SU-DHL-6 (cell line): Measurements from ENCODE around the gene DCHS2.

Experiments used
- H2AFZ ChIP-seq: fragments of 200-600 bp; sonication (generic); 2 replicates; pipeline ENCODE4 v1.6.1; 2014; ENCODE audit warnings: low read depth, mild to moderate bottlenecking, moderate library complexity, mixed read lengths, antibody characterized with exemption, low read length; ENCODE audit not compliant: severe bottlenecking
- H3F3A ChIP-seq: fragments of 200-600 bp; shearing (Covaris generic); 2 replicates; pipeline ENCODE4 v1.6.0; 2016; ENCODE audit warnings: antibody characterized with exemption, mild to moderate bottlenecking; ENCODE audit not compliant: insufficient read depth
- H3K27ac ChIP-seq: fragments of 200-600 bp; sonication (generic); 2 replicates; pipeline ENCODE4 v1.5.1; 2016; ENCODE audit warnings: low read depth, mild to moderate bottlenecking, low read length, moderate library complexity, mixed read lengths
- H3K27me3 ChIP-seq: fragments of 200-600 bp; sonication (generic), shearing (Covaris generic); 2 replicates; pipeline ENCODE4 v1.6.0; 2014; ENCODE audit warnings: mild to moderate bottlenecking, low read length
- H3K36me3 ChIP-seq: fragments of 200-600 bp; sonication (generic); 2 replicates; pipeline ENCODE4 v1.6.1; 2014; ENCODE audit warnings: mild to moderate bottlenecking, low read length, mixed read lengths
- H3K4me2 ChIP-seq: fragments of 300-600, 200-600 bp; shearing (Covaris generic), sonication (generic); 2 replicates; pipeline ENCODE4 v1.6.0; 2014; ENCODE audit warnings: low read length, low read depth, mild to moderate bottlenecking; ENCODE audit not compliant: poor library complexity, severe bottlenecking
- H3K4me3 ChIP-seq: fragments of 200-600 bp; sonication (generic); 2 replicates; pipeline ENCODE4 v1.5.1; 2014; ENCODE audit warnings: antibody characterized with exemption, low read length, mild to moderate bottlenecking, mixed read lengths; ENCODE audit not compliant: insufficient read depth, poor library complexity, severe bottlenecking
- H3K79me2 ChIP-seq: fragments of 200-600 bp; sonication (generic); 2 replicates; pipeline ENCODE4 v1.6.1; 2014; ENCODE audit warnings: mild to moderate bottlenecking, low read length, moderate library complexity; ENCODE audit not compliant: insufficient read depth
- H3K9ac ChIP-seq: fragments of 200-600 bp; sonication (generic); 2 replicates; pipeline ENCODE4 v1.7.0; 2014; ENCODE audit warnings: mild to moderate bottlenecking, low read length
- H3K9me2 ChIP-seq: fragments of 200-600 bp; sonication (generic); replicated peaks from 2 replicates; pipeline ENCODE4 v1.6.1; 2014; ENCODE audit warnings: low read length; ENCODE audit not compliant: insufficient read depth
- H3K9me3 ChIP-seq: fragments of 200-600 bp; sonication (generic); 2 replicates; pipeline ENCODE4 v1.6.1; 2014; ENCODE audit warnings: low read length, mixed read lengths; ENCODE audit not compliant: insufficient read depth
- H4K20me1 ChIP-seq: fragments of 200-600 bp; sonication (generic); 2 replicates; pipeline ENCODE4 v1.6.1; 2014; ENCODE audit warnings: low read depth, mild to moderate bottlenecking, antibody characterized with exemption, low read length, moderate library complexity, mixed read lengths
- EZH2phosphoT487 ChIP-seq: fragments of 200-600 bp; sonication (generic), shearing (Covaris generic); conservative IDR thresholded peaks from 2 replicates; pipeline ENCODE4 v1.6.1; 2018; ENCODE audit warnings: mild to moderate bottlenecking, antibody characterized with exemption, low read length, moderate library complexity, mixed read lengths
- TF ChIP-seq, protein P1 (sequence below): fragments of 200-600 bp; sonication (generic); IDR thresholded peaks from one replicate; pipeline ENCODE4 v1.5.1; 2017; ENCODE audit warnings: antibody characterized with exemption, mild to moderate bottlenecking, low read length, moderate library complexity; ENCODE audit not compliant: insufficient read depth, poor library complexity, severe bottlenecking

The DCHS2 gene

DNA sequence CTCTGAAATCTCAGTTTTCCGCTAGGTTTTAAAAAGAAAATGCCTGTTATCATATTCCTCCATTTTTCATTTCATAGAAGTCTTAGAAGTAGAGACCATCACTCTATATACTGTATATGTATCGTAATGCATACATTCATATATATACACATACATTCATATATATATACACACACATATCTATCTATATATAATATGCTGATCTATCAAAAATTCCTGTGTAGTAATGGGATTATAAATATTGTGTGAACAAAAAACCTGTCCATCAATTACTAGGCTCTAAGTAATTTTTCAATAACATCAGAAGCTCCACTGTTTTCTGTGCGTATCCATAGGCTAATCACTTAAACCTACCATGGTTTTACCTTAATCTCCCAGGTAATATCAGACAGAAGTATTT, 150.2 kb downstream of the DCHS2 start:
- TF ChIP-seq, protein P1, sequence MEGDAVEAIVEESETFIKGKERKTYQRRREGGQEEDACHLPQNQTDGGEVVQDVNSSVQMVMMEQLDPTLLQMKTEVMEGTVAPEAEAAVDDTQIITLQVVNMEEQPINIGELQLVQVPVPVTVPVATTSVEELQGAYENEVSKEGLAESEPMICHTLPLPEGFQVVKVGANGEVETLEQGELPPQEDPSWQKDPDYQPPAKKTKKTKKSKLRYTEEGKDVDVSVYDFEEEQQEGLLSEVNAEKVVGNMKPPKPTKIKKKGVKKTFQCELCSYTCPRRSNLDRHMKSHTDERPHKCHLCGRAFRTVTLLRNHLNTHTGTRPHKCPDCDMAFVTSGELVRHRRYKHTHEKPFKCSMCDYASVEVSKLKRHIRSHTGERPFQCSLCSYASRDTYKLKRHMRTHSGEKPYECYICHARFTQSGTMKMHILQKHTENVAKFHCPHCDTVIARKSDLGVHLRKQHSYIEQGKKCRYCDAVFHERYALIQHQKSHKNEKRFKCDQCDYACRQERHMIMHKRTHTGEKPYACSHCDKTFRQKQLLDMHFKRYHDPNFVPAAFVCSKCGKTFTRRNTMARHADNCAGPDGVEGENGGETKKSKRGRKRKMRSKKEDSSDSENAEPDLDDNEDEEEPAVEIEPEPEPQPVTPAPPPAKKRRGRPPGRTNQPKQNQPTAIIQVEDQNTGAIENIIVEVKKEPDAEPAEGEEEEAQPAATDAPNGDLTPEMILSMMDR: no peak
- TF ChIP-seq EZH2phosphoT487: no peak
- H3K9me2 ChIP-seq: no peaks in the 10 kb centered on the region
- H3K9me3 ChIP-seq: no peaks in the 10 kb centered on the region
- H4K20me1 ChIP-seq: no peaks in the 10 kb centered on the region
- no peaks in the 10 kb centered on the region for H3K27me3 ChIP-seq
- H3K4me3 ChIP-seq: no peak overlapping the region
- H3K4me2 ChIP-seq: no peak overlapping the region
- no peaks in the 10 kb centered on the region for H3K79me2 ChIP-seq
- no peaks in the 10 kb centered on the region for H3K36me3 ChIP-seq
- H3F3A ChIP-seq: no peaks in the 10 kb centered on the region
- no peak overlapping the region for H3K27ac ChIP-seq
- no peak overlapping the region for H2AFZ ChIP-seq
- no peak overlapping the region for H3K9ac ChIP-seq

DNA sequence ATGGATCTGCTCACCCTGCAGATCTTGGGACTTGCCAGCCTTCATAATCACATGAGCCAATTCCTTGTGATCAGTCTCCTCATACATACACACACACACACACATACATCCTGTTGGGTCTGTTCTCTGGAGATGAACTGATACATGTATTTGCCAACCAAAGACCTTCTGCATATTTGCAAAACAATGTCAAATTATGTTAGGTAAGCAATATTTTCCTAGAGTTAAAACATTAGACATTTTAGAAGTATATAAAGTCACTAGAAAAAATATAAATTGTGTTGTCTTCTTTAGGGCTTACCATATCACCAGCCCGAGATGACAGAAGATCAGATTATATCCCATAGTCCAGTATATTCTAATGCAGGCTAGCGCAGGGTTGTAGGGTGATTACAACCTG, 156.0 kb downstream of the DCHS2 start:
- Histone ChIP-seq H4K20me1 (no peaks in the 10 kb centered on the region), H3K27ac (no peak overlapping the region), H3K36me3 (no peaks in the 10 kb centered on the region), H3F3A (no peaks in the 10 kb centered on the region), H3K27me3 (no peaks in the 10 kb centered on the region), H3K4me3 (no peak overlapping the region), H3K79me2 (no peaks in the 10 kb centered on the region), H3K9ac (no peak overlapping the region), H3K4me2 (no peak overlapping the region), H3K9me2 (no peaks in the 10 kb centered on the region), H3K9me3 (no peaks in the 10 kb centered on the region), H2AFZ (no peak overlapping the region)
- TF ChIP-seq, protein P1: no peak
- TF ChIP-seq EZH2phosphoT487: no peak

DNA sequence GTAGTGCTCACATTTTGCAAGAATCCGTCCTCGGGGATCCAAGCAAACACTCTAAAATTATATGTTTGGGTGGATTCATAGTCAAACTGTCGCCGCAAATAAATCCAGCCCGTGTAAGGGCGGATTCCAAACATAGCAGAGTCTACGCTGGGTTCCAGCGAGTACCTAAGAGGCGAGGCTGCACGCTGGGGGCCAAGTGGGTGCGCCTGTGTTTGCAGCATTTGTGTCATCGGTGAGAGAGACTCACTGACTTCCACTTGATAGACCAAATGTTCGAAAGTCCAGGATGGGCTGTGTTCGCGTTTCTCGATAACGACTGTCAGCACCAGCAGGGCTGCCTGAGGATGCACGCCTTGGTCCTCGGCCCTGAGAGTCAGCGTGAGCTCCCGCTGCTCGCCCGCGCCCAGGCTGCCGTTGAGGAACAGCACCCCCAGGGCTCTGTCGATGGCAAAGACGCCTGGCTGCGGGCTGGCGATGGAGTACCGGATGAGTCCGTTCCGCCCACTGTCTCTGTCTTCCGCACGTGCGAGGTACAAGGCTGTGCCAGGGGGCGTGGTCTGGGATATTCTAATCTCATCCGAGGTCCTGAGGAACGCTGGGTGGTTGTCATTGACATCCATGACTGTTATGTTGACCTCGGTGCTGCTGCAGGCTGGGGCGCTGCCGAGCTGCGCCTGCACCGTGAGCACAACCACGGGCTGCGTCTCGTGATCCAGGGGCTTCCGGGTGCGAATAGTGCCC, 158.7 kb downstream of the DCHS2 start:
- H3K4me2 ChIP-seq: no peak overlapping the region
- H2AFZ ChIP-seq: no peak overlapping the region

DNA sequence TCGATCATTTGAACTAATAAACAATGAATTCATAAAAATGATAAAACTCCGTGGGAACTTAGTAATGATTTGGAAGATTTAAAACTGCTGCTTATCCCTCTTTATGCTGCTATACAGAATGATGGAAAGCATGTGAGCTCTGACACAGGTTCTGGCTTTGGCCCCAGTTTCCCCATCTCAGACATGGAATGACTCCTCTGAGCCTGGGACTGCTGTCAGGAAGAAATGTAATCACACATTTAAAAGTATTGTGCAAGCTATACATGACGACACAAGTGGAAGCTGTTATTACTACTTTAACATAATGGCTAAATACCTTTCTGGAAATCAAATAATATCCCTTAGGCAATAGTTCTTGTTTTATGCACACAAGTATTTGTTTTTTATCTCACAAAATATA, 161.7 kb downstream of the DCHS2 start:
- Histone ChIP-seq H3K79me2 (no peaks in the 10 kb centered on the region), H3K27ac (no peak overlapping the region), H3K27me3 (no peaks in the 10 kb centered on the region), H3K9ac (no peak overlapping the region), H3K4me3 (no peak overlapping the region), H3F3A (no peaks in the 10 kb centered on the region), H3K4me2 (no peak overlapping the region), H2AFZ (no peak overlapping the region), H3K36me3 (no peaks in the 10 kb centered on the region), H3K9me3 (no peaks in the 10 kb centered on the region), H3K9me2 (no peaks in the 10 kb centered on the region), H4K20me1 (no peaks in the 10 kb centered on the region)
- no peak for TF ChIP-seq EZH2phosphoT487
- TF ChIP-seq, protein P1: no peak

More for the DNA sequence above, 158.7 kb downstream of the DCHS2 start:
- H3K36me3 ChIP-seq: no peaks in the 10 kb centered on the region
- H3K27ac ChIP-seq: no peak overlapping the region
- TF ChIP-seq EZH2phosphoT487: no peak
- no peaks in the 10 kb centered on the region for H3K27me3 ChIP-seq
- no peaks in the 10 kb centered on the region for H3K9me2 ChIP-seq
- no peak overlapping the region for H3K4me3 ChIP-seq
- H3K9me3 ChIP-seq: no peaks in the 10 kb centered on the region
- H3K9ac ChIP-seq: no peak overlapping the region
- H4K20me1 ChIP-seq: no peaks in the 10 kb centered on the region
- no peaks in the 10 kb centered on the region for H3K79me2 ChIP-seq
- no peaks in the 10 kb centered on the region for H3F3A ChIP-seq
